Activated T-helper 1 cell treated with Interleukin-2 at 50 U/mL for 16 hours (primary cell): ENCODE measurements around the gene SMCO4.
"Not testable (repeated sequence)": the region's sequence is repeated elsewhere in the genome, so short reads cannot be mapped to it uniquely, and the experiment has no call there.

Source experiments
- DNase-seq: peaks from one replicate; pipeline ENCODE4 v3.0.0-alpha.2; 2020; ENCODE audit warnings: low read depth

SMCO4 gene

GRCh38 chr11:93560199-93560932 is 17.2 kb upstream of the SMCO4 start:
- no peak for DNase-seq

- DNase-seq, result no peak
Measured at GRCh38 chr11:93559681-93560080, 16.5 kb upstream of the SMCO4 start.

- DNase-seq, result no peak
Measured at GRCh38 chr11:93552874-93553273, 9.7 kb upstream of the SMCO4 start.

- no peak for DNase-seq
Measured at GRCh38 chr11:93549976-93550375, 6.8 kb upstream of the SMCO4 start.

- no peak for DNase-seq
Measured at GRCh38 chr11:93548679-93549319, 5.6 kb upstream of the SMCO4 start.

GRCh38 chr11:93547773-93548172 is 4.6 kb upstream of the SMCO4 start:
- no peak for DNase-seq

GRCh38 chr11:93547028-93547427 is 3.8 kb upstream of the SMCO4 start:
- DNase-seq, result no peak

- DNase-seq, result no peak
Measured at GRCh38 chr11:93545566-93545965, 2.4 kb upstream of the SMCO4 start.

- DNase-seq, result no peak
Measured at GRCh38 chr11:93542811-93543229, 371 bp downstream of the SMCO4 start.

GRCh38 chr11:93541884-93542810 is 1.0 kb downstream of the SMCO4 start:
- peak; percentile 26 for DNase-seq

GRCh38 chr11:93540896-93541553 is 2.2 kb downstream of the SMCO4 start:
- no peak for DNase-seq

- DNase-seq, result no peak
Measured at GRCh38 chr11:93540337-93540736, 2.9 kb downstream of the SMCO4 start.

- DNase-seq, result no peak
Measured at GRCh38 chr11:93537767-93538261, 5.4 kb downstream of the SMCO4 start.

GRCh38 chr11:93537049-93537448 is 6.1 kb downstream of the SMCO4 start:
- DNase-seq, result no peak

GRCh38 chr11:93536101-93536861 is 6.9 kb downstream of the SMCO4 start:
- no peak for DNase-seq

GRCh38 chr11:93535578-93535977 is 7.6 kb downstream of the SMCO4 start:
- DNase-seq, result not testable (repeated sequence)

GRCh38 chr11:93532806-93533205 is 10.4 kb downstream of the SMCO4 start:
- DNase-seq, result no peak

- no peak for DNase-seq
Measured at GRCh38 chr11:93532281-93532789, 10.9 kb downstream of the SMCO4 start.

GRCh38 chr11:93530468-93530826 is 12.7 kb downstream of the SMCO4 start:
- no peak for DNase-seq

- no peak for DNase-seq
Measured at GRCh38 chr11:93529707-93530467, 13.3 kb downstream of the SMCO4 start.
